Measurements from ENCODE around the gene KIAA1328.

The KIAA1328 gene

DNA sequence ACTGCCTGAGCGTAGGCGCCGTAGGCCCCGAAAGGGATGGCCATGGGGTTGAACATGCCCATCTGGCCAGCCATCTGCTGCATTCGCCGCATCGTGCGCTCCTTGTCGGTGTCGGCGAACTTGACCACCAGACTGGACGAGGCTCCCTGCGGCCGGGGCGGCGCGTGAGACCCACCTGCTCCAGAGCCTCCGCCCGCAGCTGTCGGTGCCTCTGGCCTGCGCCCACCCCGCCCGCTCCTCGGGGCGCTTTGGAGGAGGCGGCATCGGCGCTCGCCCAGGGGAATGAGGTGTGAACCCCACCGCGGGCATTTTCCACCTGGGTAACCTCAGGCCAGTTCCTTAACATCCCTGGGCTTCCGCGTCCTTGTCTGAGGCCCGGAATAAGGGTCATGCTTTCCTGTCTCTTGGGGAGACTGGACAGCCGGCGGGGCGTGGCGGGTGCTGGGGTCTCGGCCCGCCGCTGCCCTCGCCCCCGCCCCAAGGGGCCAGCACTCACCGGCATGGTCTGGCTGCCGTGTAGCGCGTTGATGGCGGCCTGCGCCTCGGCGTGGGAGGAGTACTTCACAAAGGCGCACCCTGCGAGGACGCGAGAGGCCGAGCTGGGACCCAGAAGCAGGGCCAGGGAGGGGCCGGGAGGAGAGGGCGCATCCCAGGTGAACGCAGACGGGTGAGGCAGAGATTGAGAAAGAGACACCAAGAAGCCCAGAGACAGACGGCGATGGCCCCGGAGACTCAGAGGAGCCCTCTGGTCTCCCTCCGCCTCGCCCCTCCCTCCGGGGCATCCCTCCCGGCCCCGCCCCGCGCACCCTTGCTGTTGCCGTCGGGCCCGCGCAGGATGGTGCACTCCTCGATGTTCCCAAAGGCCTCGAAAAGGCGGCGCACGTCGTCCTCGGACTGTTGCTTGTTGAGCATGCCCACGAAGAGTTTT lies 445.6 kb downstream of the KIAA1328 start:
- TF ChIP-seq, protein P1, sequence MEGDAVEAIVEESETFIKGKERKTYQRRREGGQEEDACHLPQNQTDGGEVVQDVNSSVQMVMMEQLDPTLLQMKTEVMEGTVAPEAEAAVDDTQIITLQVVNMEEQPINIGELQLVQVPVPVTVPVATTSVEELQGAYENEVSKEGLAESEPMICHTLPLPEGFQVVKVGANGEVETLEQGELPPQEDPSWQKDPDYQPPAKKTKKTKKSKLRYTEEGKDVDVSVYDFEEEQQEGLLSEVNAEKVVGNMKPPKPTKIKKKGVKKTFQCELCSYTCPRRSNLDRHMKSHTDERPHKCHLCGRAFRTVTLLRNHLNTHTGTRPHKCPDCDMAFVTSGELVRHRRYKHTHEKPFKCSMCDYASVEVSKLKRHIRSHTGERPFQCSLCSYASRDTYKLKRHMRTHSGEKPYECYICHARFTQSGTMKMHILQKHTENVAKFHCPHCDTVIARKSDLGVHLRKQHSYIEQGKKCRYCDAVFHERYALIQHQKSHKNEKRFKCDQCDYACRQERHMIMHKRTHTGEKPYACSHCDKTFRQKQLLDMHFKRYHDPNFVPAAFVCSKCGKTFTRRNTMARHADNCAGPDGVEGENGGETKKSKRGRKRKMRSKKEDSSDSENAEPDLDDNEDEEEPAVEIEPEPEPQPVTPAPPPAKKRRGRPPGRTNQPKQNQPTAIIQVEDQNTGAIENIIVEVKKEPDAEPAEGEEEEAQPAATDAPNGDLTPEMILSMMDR (IDR thresholded peaks at IDR 0.05; ENCODE audit: unreplicated experiment in 3 of 3): no peak
- Mint-ChIP-seq H3K4me3 (no peak overlapping the region), H3K36me3 (ENCODE audit: low read depth) (no peaks in the 10 kb centered on the region), H3K27me3 (ENCODE audit: low read depth) (peaks cover 7% of the 10 kb centered on the region), H3K27ac (no peak overlapping the region), H3K4me1 (peaks cover 4% of the 10 kb centered on the region), H3K9me3 (peaks cover 5% of the 10 kb centered on the region)

DNA sequence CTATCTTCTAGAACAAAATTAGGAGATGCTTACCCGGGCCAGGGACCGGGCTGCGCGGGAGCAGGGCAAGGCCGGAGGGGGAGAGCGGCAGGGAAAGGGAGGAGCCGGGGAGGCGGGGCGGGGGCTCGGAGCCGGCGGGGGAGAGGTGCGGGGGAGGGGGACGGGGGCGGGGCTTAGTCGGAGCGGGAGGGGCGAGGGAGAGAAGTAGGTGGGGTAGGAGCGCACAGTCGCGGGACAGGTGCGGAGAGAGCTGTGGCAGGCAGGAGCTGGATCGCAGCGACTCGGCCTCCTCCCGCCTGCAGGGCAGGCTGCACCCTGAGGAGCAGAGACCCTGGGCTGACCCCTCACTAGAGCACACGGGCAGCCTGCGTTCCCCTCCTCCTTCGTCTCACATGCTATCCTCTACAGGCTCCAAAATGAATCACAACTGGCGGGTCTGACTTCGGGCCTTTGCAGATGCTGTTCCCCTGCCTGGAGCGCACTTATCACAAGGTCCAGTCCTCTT lies 446.4 kb downstream of the KIAA1328 start:
- Mint-ChIP-seq H3K27me3 (ENCODE audit: low read depth) (peaks cover 11% of the 10 kb centered on the region), H3K36me3 (ENCODE audit: low read depth) (no peaks in the 10 kb centered on the region), H3K4me1 (peaks cover 4% of the 10 kb centered on the region), H3K9me3 (peaks cover 5% of the 10 kb centered on the region), H3K27ac (no peak overlapping the region), H3K4me3 (peak overlapping the region in 1 of 3 experiments; percentile 19)
- TF ChIP-seq, protein P1 (IDR thresholded peaks at IDR 0.05; ENCODE audit: unreplicated experiment in 3 of 3): no peak

DNA sequence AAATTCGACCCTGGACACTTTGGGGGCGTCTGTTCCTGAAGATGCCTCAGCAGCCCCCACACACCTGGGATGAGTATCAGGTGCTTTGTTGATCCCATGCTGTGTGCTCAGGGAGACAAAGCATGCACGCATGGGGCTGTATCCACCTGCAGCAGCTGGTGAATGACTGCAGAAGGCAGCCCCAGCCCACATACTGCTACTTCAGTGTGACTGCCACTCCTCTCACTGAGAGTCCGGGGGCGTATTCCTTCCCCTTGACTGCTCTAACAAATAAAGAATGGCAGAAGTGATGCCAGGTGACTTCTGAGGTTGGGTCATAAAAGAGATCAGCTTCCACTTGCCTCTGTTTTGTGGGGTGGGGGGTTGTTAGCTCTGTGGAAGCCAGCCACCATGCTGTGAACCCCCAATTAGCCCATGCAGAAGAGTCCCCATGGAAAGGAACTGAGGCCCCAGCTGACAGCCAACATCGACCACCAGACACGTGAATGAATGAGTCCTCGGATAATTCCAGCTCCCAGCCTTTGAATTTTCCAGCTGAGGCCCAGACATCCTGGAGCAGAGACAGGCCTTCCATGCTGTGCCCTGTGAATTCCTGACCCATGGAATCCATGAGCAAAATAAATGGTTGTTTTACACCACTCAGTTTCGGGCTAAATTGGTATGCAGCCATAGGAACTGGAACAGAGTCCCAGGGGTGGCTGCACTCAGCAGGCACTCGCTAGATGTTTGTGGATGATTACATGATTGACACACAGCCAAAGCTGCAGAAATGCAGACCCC lies 447.4 kb downstream of the KIAA1328 start:
- Mint-ChIP-seq H3K4me1 (peaks cover 4% of the 10 kb centered on the region), H3K36me3 (ENCODE audit: low read depth) (no peaks in the 10 kb centered on the region), H3K27me3 (ENCODE audit: low read depth) (peaks cover 11% of the 10 kb centered on the region), H3K4me3 (no peak overlapping the region), H3K27ac (no peak overlapping the region), H3K9me3 (peaks cover 5% of the 10 kb centered on the region)
- TF ChIP-seq, protein P1 (IDR thresholded peaks at IDR 0.05; ENCODE audit: unreplicated experiment in 3 of 3): no peak

DNA sequence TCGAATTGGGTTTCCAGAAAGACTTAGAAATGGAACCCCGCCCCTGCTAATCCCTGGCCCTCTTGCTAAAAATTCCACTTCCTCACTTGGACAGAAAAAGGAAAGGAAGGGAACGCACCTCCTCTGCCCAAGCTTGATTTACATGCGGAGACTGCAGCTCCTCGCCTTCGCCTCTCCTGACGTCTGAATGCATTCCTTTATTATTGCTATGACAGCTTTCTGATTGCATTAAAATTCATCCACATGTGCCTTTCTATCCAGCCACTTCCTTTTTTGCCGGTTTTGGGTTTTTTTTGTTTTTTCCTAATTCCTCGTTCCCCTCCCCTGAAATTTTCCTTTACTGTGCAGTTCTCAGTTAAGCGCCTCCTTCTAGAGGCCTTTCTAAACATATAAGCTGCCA lies 448.9 kb downstream of the KIAA1328 start:
- Mint-ChIP-seq H3K27me3 (ENCODE audit: low read depth) (peaks cover 12% of the 10 kb centered on the region), H3K36me3 (ENCODE audit: low read depth) (no peaks in the 10 kb centered on the region), H3K27ac (no peak overlapping the region), H3K9me3 (peaks cover 5% of the 10 kb centered on the region), H3K4me1 (peaks cover 4% of the 10 kb centered on the region), H3K4me3 (no peak overlapping the region)
- TF ChIP-seq, protein P1 (IDR thresholded peaks at IDR 0.05; ENCODE audit: unreplicated experiment in 3 of 3): no peak
